NCI-H1694 treated with DMSO at 0.1 percent for 48 hours (cell line): Measurements from ENCODE around the gene NSUN5.
A peak's percentile ranks its signal among the peaks of the same experiment; 100 is the strongest.
"Not testable (repeated sequence)": the region's sequence is repeated elsewhere in the genome, so short reads cannot be mapped to it uniquely, and the experiment has no call there.

ENCODE experiments used
- DNase-seq: peaks from one replicate; lab custom pipeline; 2025; lab: John Stamatoyannopoulos, UW

Gene NSUN5

GRCh38 chr7:73325424-73325823, 16.8 kb upstream of the NSUN5 start:
- not testable (repeated sequence) for DNase-seq

- DNase-seq, result peak; percentile 66
Observed at GRCh38 chr7:73324081-73324845, 15.6 kb upstream of the NSUN5 start.

GRCh38 chr7:73323434-73324080, 14.9 kb upstream of the NSUN5 start:
- not testable (repeated sequence) for DNase-seq

GRCh38 chr7:73320009-73320408, 11.4 kb upstream of the NSUN5 start:
- DNase-seq, result not testable (repeated sequence)

GRCh38 chr7:73319541-73319940, 10.9 kb upstream of the NSUN5 start:
- not testable (repeated sequence) for DNase-seq

GRCh38 chr7:73318656-73319204, 10.1 kb upstream of the NSUN5 start:
- not testable (repeated sequence) for DNase-seq

GRCh38 chr7:73316521-73316920, 7.9 kb upstream of the NSUN5 start:
- DNase-seq, result no peak

GRCh38 chr7:73314271-73314670, 5.6 kb upstream of the NSUN5 start:
- DNase-seq, result no peak

GRCh38 chr7:73313521-73313906, 4.9 kb upstream of the NSUN5 start:
- DNase-seq, result no peak

GRCh38 chr7:73312831-73313520, 4.3 kb upstream of the NSUN5 start:
- DNase-seq, result no peak

- not testable (repeated sequence) for DNase-seq
Observed at GRCh38 chr7:73311421-73311820, 2.8 kb upstream of the NSUN5 start.

GRCh38 chr7:73308074-73308664, 457 bp downstream of the NSUN5 start:
- DNase-seq, result no peak

- no peak for DNase-seq
Observed at GRCh38 chr7:73307436-73307835, 1.2 kb downstream of the NSUN5 start.

GRCh38 chr7:73304612-73305387, 3.8 kb downstream of the NSUN5 start:
- not testable (repeated sequence) for DNase-seq

- DNase-seq, result no peak
Observed at GRCh38 chr7:73304071-73304470, 4.6 kb downstream of the NSUN5 start.

GRCh38 chr7:73303546-73303945, 5.1 kb downstream of the NSUN5 start:
- no peak for DNase-seq

- DNase-seq, result not testable (repeated sequence)
Observed at GRCh38 chr7:73302846-73303245, 5.8 kb downstream of the NSUN5 start.

- DNase-seq, result not testable (repeated sequence)
Observed at GRCh38 chr7:73301108-73301507, 7.5 kb downstream of the NSUN5 start.

GRCh38 chr7:73299812-73300211, 8.8 kb downstream of the NSUN5 start:
- not testable (repeated sequence) for DNase-seq

- not testable (repeated sequence) for DNase-seq
Observed at GRCh38 chr7:73297706-73298105, 10.9 kb downstream of the NSUN5 start.

- DNase-seq, result not testable (repeated sequence)
Observed at GRCh38 chr7:73297235-73297634, 11.4 kb downstream of the NSUN5 start.
